ENCODE data around the gene FASN.

The FASN gene

GRCh38 chr17:82088838-82089722 is 9.0 kb downstream of the FASN start:
- no peak for TF ChIP-seq CTCF (IDR thresholded peaks at IDR 0.05; ENCODE audit: extremely low read depth, missing control alignments)
- no peak for DNase-seq (ENCODE audit: low spot score)

GRCh38 chr17:82087961-82088837 is 9.8 kb downstream of the FASN start:
- no peak for TF ChIP-seq CTCF (IDR thresholded peaks at IDR 0.05; ENCODE audit: extremely low read depth, missing control alignments)
- no peak for DNase-seq (ENCODE audit: low spot score)

GRCh38 chr17:82086941-82087906 is 10.8 kb downstream of the FASN start:
- TF ChIP-seq CTCF (IDR thresholded peaks at IDR 0.05; ENCODE audit: extremely low read depth, missing control alignments): no peak
- no peak for DNase-seq (ENCODE audit: low spot score)

- DNase-seq (ENCODE audit: low spot score): no peak
- no peak for TF ChIP-seq CTCF (IDR thresholded peaks at IDR 0.05; ENCODE audit: extremely low read depth, missing control alignments)
These were observed 11.9 kb downstream of the FASN start for GRCh38 chr17:82085931-82086764.

- no peak for TF ChIP-seq CTCF (IDR thresholded peaks at IDR 0.05; ENCODE audit: extremely low read depth, missing control alignments)
These were observed 12.8 kb downstream of the FASN start for GRCh38 chr17:82085031-82085861.

More at GRCh38 chr17:82085031-82085861, 12.8 kb downstream of the FASN start:
- DNase-seq (ENCODE audit: low spot score): no peak
